A172 (cell line): ENCODE data around the gene ZNF317. TPM values are rescaled to one million over a fixed set of nuclear protein-coding genes. Genes with fewer than 3 reads are reported as not detected.

Experiments
- DNase-seq: peaks from one replicate; pipeline ENCODE4 v3.0.0-alpha.2; 2015; ENCODE audit warnings: low spot score
- total RNA-seq: library from RNA; depleted of rRNA; stranded (reverse); fragments of >200 nt; shearing (Covaris generic); gene quantifications from 2 replicates; pipeline ENCODE4 v1.2.3, GENCODE V29; 2014; rRNA removed

ZNF317 gene
- total RNA-seq, result 16.4 and 20.1 TPM in 2 replicates

DNA sequence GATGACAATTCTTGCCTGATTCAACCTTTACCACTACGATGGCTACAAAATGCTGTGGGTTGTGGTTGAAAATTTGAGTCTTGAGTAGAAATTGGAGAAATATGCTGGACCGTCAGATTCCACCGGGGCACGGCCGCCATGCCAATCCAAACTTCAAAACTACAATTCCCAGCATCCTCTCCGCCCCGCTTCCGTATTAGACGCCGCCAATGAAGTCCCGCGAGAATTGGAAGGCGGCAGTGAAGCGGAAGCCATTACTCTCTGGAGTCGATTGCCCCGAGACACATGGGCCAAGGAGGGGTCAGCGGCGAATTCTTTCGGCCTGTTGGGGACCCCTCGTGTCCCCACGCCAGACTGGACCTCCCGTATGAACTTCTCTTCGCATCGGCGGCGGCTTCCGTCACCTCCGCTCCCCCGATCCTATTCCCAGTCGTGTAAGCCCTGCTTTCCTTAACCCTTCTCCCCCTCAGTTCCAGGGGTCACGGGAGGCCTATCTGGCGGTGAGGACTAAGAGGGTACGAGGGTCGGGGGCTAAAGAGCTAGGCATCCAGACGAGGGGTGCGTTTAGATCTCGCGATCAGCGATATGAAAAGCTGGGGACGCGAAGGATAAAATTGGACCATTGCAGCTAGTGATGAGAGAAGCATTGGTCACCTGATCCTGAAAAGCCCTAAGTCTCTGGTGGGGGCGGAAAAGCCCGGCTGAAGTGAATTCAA is at the start of gene ZNF317:
TSS of gene ZNF317 (plus strand) at position 239 of the 716 bp plus-strand sequence. CDS start 15,620 bp downstream, outside the sequence.
- DNase-seq, result peak; percentile 91

DNA sequence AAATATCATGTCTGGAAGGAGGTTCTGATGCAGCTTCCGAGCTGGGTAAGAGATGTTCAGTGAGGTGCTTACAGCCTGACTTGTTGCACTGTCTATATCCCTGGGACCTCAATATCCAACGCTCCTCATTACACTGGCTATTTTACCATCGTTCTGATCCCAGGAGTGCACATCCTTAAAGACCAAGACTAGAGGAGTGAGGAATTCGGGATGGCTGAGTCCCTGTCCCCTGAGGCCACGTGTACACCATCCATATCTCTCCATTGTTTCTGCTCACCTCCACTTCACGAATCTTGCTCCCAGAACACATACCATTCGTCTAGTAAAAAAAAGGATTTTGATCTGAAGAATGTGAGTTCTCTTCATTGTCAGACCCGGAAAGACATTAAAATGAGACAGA is 32.8 kb upstream of the ZNF317 start, which contains the start of gene OR7G2:
TSS of gene OR7G2 (minus strand) at position 101 of the 400 bp plus-strand sequence. CDS start 4,232 bp downstream, outside the sequence.
- no peak for DNase-seq

DNA sequence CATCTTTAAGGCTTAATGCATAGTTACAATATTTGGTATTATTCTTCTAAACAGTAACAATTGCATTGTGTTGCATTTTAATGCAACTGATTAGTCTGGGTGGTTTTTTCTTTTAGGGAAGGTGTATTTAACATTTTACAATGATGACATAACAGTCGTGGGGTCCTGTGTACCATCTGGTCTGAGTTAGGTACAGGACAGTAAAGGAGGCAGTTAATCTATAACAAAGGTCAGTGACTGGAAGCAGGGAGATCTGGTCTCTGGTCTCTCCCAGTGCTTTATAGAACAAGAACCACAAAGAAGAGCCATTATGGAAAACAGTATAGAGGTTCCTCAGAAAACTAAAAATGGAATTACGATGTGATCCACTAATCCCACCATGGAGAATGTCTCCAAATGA is 30.2 kb upstream of the ZNF317 start:
- DNase-seq, result no peak

DNA sequence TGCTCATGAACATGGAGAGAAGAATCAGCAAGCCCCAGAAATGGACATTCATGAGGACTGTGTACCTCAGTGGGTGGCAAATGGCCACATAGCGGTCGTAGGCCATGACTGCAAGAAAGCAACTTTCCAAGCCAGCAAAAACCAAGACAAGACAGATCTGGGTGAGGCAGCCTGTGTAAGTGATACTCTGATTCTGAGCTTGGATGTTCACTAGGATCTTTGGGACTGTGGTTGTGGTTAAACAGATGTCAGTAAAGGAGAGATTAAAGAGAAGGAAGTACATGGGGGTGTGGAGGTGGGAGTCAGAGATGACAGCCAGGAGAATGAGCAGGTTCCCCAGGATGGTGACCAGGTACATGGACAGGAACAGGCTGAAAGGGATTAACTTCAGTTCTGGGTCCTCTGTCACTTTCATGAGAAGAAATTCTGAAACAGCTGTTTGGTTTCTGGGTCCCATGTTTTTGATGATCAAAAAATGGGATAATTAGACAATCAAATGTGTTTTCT is 24.8 kb upstream of the ZNF317 start, which contains the start of gene OR7G1:
TSS of gene OR7G1 (minus strand) at position 457 of the 507 bp plus-strand sequence. CDS start at position 457, 0 bp downstream.
- no peak for DNase-seq

DNA sequence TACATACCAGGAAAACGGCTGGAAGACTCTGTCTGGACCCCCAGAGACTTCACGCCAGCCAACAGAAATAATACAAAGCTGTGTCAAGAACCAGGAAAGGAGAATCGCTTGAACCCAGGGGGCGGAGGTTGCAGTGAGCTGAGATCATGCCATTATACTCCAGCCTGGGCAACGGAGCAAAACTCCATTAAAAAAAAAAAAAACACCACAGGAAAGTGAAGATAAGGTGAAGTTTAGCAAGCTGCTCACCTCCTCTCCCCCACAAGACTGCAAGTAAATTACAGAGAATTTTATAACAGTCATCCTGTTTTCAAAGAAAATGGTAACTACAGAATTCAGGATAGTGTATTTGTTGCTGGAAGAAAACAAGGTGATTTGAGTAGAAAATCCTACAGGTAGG is 23.6 kb upstream of the ZNF317 start:
- no peak for DNase-seq

DNA sequence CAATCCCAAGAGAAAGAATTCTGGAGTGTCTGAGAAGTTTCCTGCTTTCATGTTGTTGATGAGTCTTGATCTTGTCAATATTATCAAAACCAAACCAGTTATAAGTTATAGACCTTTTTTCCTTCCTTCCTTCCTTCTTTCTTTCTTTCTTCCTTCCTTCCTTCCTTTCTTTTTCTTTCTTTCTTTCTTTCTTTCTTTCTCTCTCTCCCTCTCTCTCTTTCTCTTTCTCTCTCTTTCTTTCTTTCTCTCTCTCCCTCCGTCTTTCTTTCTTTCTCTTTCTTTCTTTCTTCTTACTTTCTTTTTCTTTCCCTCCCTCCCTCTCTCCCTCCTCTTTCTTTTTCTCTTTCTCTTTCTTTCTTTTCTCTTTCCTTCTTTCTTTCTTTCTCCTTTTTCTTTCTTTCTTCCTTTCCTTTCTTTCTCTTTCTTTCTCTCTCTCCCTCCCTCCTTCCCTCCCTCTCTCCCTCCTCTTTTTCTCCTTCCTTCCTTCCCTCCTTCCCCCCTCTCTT is 13.2 kb upstream of the ZNF317 start, which contains the start of gene OR7G3:
TSS of gene OR7G3 (minus strand) at position 51 of the 506 bp plus-strand sequence. CDS start at position 51, 0 bp downstream.
- no peak for DNase-seq

DNA sequence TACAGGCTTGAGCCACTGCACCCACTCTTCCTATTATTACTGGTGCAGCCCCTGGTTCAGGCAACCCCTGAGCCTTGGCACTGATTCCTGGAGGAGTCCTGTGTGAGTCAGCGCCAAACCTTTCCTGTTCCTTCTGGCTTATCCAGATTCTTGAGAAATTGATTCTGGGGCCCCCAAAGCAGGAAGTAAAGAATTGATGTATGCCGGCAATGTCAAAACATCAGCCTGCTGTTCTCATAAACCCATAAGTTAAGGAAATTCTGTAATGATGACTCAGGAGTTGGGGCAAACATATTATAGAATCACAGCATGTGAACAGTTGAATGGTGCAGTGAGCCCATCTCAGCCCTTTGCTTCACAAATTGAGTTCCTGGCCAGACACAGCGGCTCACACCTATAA is 12.0 kb upstream of the ZNF317 start:
- peak; percentile 84 for DNase-seq

DNA sequence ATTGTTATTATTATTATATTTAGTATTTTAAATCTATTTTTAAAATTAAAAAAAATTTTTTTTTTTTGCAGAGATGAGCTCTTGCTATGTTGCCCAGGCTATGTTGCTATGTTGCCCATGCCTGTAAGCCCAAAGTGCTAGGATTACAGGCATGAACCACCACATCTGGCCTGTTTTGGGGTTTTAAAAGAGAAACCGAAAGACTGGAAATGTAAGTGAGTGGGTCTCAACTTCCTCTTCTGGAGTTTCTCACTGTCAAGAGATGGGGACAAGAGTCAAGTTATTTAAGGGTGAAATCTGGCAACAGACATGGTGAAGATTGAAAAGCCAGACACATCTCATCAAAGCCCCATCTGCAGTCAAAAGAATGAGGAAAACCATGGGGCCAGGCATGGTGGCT is 9.2 kb upstream of the ZNF317 start:
- no peak for DNase-seq

DNA sequence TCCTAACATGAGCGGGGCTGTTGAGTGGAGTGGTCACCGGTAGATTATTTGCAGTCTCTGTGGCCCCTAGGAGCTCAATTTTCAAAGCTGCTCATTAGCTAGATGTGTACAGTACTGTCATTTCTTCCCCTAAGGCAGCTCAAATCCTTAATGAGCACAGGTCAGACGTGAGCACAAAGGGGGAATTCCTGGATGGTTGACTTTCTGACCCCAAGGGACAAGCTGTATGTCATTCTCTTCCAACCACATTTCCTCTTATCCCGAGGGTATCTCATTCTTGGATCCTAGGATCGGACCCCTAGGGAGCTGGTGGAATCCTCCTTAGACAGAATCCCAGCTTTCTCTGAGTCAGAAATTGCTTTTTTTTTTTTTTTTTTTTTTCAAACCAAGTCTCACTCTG is 7.8 kb upstream of the ZNF317 start:
- DNase-seq, result peak; percentile 73

DNA sequence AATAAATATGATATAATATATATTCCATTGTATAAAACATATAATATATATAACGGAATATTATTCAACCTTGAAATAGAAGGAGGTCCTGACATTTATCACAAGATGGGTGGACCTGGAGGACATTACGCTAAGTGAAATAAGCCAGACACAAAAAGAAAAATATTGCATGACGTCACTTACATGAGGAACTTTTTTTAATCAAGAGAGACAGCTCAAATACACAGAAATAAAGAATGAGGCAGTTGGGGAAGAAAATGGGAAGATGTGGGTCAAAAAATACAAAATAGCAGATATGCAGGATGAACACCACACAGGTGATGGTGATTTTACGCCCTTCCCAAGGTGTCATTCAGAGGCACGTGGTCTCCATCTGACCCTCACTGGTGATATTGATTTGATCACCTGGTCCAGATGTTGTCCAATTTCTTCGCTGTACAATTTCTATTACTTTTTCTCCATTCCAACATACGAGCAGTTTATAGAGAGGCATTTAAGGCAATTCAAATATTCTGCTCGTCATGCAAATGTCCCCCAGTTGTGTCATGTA is 513 bp upstream of the ZNF317 start:
- DNase-seq, result peak; percentile 8

DNA sequence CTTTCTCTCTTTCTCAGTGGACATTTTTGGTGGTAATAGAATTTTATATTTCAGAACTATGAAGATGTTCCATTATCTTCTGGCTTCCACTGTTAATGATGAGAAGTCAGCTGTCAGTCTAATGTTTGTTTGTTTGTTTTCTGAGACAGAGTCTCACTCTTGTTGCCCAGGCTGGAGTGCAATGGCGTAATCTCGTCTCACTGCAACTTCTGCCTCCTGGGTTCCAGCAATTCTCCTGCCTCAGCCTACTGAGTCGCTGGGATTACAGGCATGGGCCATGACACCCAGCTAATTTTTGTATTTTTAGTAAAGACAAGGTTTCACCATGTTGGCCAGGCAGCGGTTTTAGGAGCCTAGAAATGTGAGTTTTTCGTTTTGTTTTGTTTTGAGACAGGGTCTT is 4.7 kb downstream of the ZNF317 start:
- DNase-seq, result no peak

DNA sequence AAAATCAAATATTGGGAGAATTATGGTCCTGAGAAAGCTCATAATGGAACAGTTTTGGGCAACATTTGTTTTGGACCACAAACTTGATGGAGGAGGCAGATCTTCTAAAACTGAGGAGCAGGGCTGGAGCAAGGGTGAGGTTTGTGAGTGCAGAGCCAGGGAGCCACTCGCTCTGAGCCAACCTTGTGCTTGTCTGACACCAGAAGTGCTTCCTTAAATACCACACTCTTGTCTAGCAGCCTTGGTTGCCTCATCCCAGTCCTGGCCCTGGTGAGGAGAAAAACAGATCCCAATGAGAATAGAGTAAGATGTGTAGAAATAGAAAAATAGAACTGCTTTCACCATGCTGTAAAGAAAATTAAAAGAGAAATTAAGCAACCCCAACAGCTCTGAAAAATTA is 6.7 kb downstream of the ZNF317 start:
- DNase-seq, result no peak

DNA sequence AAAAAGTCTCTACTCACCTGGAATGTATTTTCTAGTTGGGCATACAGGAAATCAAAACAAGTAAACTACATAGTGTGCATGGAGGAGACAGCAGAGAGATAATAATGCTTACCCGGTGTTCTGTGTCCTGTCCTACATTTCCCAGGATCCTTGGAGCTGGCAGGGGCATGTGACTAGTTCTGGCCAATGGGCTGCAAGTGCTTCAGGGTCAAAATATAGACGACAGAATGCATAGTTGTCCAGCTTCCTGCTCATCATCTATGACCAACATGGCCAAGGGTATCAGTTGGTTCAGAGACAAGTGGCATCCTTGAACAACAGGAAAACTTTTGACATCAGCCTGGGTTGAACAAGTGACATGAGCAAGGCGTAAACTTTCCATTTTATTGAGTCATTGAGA is 8.5 kb downstream of the ZNF317 start:
- DNase-seq, result no peak

DNA sequence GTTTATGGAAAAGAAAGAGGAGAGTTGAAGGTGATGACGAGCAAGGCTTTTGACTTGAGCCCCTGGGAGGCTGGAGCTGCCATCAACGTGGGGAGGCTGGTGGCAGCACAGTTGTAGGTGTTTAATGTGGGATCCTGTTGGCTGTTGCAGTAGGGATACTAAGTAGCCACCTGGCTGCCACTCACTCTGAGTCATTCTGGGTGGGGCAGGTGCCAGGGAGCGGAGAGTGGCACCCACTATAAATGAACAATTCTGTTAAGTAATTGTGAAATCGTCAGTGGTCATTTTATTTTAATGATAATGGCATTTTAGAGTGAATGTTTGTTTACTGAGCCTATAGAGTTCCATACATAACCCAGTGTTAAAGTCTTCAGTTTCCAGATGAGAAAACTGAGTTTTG is 9.8 kb downstream of the ZNF317 start:
- no peak for DNase-seq

DNA sequence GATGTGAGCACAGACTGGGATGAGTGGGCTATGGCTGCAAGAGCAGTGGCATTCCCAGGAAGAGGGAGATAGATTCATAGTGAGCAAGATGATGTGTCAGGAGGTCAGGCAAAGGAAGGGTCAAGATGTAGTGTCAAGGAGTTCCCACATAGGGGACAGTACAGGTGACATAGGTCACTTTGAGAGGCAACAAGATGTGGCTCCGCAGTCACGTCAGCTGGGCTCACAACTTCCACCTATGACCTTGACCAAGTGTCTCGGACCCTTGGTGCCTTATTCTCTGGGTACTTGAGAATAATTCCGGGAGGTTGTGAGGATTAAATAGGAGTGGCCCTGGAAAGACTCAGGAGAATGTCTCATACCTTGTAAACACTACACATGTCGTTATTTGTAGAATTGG is 10.5 kb downstream of the ZNF317 start:
- DNase-seq, result no peak

DNA sequence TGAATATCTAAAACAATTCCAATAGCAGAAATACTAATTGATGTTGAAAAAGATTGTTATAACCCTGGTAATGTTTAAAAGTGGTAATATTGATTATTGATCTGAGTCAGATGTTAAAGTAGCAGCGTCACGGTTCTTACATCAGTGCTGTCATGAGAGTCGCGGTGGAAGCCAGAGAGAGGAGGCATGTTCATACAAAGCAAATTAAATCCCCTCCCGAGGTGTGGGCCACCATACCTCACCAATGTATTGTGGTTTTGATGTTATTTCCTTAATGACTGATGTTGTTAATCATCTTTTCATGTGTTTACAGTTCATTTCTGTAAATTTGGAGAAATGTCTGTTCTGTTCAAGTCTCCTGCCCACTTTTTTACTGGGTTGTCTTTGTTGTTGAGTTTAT is 11.2 kb downstream of the ZNF317 start:
- DNase-seq, result no peak

DNA sequence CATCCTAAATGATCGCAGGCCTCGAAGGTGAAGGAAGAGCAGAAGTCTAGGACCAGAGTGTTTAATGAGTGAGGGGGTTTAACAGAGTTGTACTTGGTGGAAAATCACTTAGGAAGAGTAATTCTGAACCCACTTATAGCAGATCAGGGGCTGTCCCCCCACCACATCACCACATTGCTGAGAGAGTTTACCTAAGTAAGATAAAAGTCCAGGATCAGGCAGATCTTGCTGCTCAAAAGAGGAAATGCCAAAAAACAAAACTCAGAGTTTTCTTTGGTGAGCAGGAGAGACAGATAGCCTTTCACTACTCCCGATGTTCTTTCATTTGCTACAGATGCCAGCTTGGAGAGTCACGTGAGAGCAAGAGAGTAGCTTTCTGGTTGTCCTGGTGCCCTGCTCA is 15.4 kb downstream of the ZNF317 start:
- no peak for DNase-seq

DNA sequence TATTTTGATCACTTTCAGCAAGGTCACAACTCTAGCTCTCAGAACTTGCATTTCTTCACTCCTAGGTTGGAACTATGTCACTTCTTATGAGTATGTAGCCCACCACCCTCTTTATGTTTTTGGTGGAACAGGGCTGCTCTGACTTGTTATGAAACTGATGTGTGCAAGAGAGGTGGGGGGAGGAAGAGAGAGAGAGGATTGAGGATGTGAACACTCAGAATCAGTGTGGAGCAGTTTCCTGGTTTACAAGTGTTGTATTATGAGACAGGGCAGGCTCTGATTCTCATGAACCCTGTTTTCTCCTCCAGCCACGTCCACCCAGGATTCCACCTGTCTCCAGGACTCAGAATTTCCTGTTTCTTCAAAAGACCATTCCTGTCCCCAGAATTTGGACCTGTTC is 16.1 kb downstream of the ZNF317 start:
- DNase-seq, result no peak

DNA sequence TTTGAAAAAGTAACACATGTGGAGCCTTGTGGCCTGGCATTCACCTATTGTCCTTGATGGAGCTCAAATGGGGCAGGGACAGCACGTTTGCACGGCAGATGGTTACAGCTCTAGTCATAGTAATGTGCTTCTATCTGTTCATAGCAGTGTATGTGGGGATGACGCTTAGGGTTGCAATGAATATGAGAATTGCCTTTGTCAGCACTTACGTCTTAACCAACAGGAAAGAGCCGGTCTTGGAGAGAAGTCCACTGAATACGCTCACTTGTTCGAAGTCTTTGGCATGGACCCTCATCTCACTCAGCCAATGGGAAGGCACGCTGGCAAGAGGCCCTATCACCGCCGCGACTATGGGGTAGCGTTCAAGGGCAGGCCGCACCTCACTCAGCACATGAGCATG is 19.7 kb downstream of the ZNF317 start:
- DNase-seq, result no peak

DNA sequence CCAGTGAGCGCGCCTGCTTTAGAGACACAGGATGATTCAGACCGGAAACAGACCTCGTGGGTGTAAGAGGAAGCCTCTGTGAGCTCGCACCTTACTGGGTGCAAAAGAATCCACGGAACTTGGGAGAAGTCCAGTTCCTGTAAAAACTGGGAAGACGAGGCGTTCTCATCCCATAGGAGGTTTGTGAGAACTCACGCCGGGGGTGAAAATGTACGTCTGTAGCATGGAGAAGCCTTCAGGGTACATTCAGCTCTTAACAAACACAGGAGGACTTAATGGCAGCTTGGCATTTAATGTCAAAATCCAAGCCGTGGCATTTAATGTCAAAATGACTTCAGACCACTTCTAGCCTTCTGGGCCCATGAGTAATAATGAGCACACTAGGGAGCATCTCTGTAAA is 21.2 kb downstream of the ZNF317 start:
- DNase-seq, result no peak

DNA sequence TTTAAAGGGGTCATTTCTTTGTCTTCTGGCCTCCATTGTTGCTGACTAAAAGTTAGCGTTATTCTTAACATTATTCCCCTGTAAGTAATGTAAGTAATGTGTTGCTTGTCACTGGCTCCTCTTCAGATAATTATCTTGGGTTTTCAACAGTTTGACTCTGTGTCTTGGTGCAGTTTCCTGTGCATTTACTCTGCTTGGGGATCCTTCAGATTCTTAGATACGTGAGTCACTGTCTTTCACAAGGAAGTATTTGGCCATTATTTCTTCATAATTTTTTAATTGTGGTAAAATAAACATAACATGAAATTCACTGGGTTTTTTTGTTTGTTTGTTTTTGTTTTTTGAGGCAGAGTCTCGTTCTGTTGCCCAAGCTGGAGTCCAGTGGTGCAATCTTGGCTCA is 25.1 kb downstream of the ZNF317 start:
- DNase-seq, result no peak

DNA sequence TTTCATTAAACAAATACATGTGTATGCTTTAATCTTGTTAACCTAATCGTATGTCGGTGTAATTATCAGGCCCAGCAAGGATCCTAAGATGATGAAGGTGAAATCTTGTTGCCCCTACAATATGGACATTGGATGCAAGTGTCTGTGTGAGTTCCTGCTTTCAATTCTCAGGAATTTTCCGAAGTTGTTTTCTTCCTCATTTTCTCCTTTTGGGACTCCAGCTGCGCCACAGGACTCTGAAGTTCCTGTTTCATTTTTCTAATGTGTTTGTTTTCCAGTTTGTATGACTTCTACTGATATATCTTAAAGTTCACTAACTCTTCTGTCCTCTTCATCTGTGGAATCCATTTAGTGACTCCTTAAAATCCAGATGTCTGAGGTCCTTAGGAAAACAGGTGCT is 26.6 kb downstream of the ZNF317 start:
- no peak for DNase-seq

DNA sequence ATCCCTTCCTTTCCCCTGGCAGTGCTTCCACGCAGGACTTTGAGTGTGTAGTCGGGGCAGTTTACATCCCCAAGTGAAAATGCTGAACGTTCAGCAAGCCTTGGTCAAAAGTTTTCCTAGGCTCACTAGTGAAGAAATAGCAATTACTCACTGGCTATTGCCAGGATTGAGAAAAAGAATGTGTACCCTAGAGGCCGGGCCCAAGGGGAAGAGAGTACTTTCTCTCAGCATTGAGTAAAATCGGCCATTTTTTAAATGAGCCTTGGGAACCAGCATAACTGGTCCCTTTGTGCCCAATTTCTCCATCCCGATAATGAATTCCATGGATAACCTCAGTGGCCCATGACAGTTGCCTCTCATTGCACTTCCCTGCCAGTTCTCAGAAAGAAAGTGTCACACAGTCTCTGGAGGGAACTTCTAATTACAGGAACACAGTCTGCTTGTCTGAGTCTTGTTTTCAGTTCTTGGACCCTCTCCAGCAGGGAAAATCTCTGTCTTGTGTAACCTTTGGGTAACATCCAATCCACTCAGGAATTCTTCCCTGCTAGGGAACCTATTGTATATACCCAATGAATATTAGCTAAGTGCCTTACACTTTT is 31.3 kb downstream of the ZNF317 start:
- no peak for DNase-seq
